ENCODE results near the gene CTNNA1.

CTNNA1 gene

GRCh38 chr5:138819081-138819480 lies 65.9 kb downstream of the CTNNA1 start:
- TF ChIP-seq TOX (CRISPR knock-in tag; IDR thresholded peaks at IDR 0.05; ENCODE audit: borderline replicate concordance) (no peak), SNAI2 (CRISPR knock-in tag; IDR thresholded peaks at IDR 0.05) (no peak), ZC3H10 (CRISPR knock-in tag; IDR thresholded peaks at IDR 0.05) (no peak), RARB (CRISPR knock-in tag; IDR thresholded peaks at IDR 0.05) (no peak), ZNF70 (CRISPR knock-in tag; IDR thresholded peaks at IDR 0.05) (no peak), ZNF565 (CRISPR knock-in tag; conservative IDR thresholded peaks at IDR 0.05; ENCODE audit: low read depth) (no peak), PPARA (CRISPR knock-in tag; IDR thresholded peaks at IDR 0.05; ENCODE audit: borderline replicate concordance) (no peak), POU6F1 (CRISPR knock-in tag; IDR thresholded peaks at IDR 0.05; ENCODE audit: borderline replicate concordance, low read depth) (no peak), PATZ1 (CRISPR knock-in tag; IDR thresholded peaks at IDR 0.05; ENCODE audit: borderline replicate concordance) (no peak), CREB5 (CRISPR knock-in tag; IDR thresholded peaks at IDR 0.05; ENCODE audit: low read depth) (no peak), CSRNP3 (CRISPR knock-in tag; IDR thresholded peaks at IDR 0.05) (no peak), ARNTL (CRISPR knock-in tag; IDR thresholded peaks at IDR 0.05; ENCODE audit: borderline replicate concordance, low read depth) (no peak), ESRRG (CRISPR knock-in tag; IDR thresholded peaks at IDR 0.05) (no peak), ZFP3 (CRISPR knock-in tag; IDR thresholded peaks at IDR 0.05) (no peak), ISL1 (CRISPR knock-in tag; IDR thresholded peaks at IDR 0.05) (no peak), OSR1 (CRISPR knock-in tag; IDR thresholded peaks at IDR 0.05) (no peak), CSDC2 (CRISPR knock-in tag; IDR thresholded peaks at IDR 0.05) (no peak), TSHZ2 (CRISPR knock-in tag; IDR thresholded peaks at IDR 0.05) (no peak), ZNF8 (CRISPR knock-in tag; IDR thresholded peaks at IDR 0.05) (no peak)
- ATAC-seq, result no peak

GRCh38 chr5:138820695-138821094 lies 67.5 kb downstream of the CTNNA1 start:
- ATAC-seq, result no peak
- TF ChIP-seq TCF4 (CRISPR knock-in tag; IDR thresholded peaks at IDR 0.05; ENCODE audit: borderline replicate concordance), result no peak
- no peak for TF ChIP-seq CREB5 (CRISPR knock-in tag; IDR thresholded peaks at IDR 0.05; ENCODE audit: low read depth)
- no peak for TF ChIP-seq RARB (CRISPR knock-in tag; IDR thresholded peaks at IDR 0.05)
- no peak for TF ChIP-seq OSR1 (CRISPR knock-in tag; IDR thresholded peaks at IDR 0.05)
- no peak for TF ChIP-seq ZNF8 (CRISPR knock-in tag; IDR thresholded peaks at IDR 0.05)
- TF ChIP-seq CSRNP3 (CRISPR knock-in tag; IDR thresholded peaks at IDR 0.05), result no peak
- TF ChIP-seq PPARA (CRISPR knock-in tag; IDR thresholded peaks at IDR 0.05; ENCODE audit: borderline replicate concordance), result no peak
- no peak for TF ChIP-seq ISL1 (CRISPR knock-in tag; IDR thresholded peaks at IDR 0.05)
- TF ChIP-seq ESRRG (CRISPR knock-in tag; IDR thresholded peaks at IDR 0.05), result no peak
- TF ChIP-seq ARNTL (CRISPR knock-in tag; IDR thresholded peaks at IDR 0.05; ENCODE audit: borderline replicate concordance, low read depth), result no peak
- TF ChIP-seq TOX (CRISPR knock-in tag; IDR thresholded peaks at IDR 0.05; ENCODE audit: borderline replicate concordance), result no peak
- no peak for TF ChIP-seq ZNF70 (CRISPR knock-in tag; IDR thresholded peaks at IDR 0.05)
- no peak for TF ChIP-seq POU6F1 (CRISPR knock-in tag; IDR thresholded peaks at IDR 0.05; ENCODE audit: borderline replicate concordance, low read depth)

Data from SK-N-SH treated with all-trans-retinoic acid at 6 μM for 48 hours (cell line).